Bronchial epithelial cell (primary cell): Measurements from ENCODE around the gene FGF4. TPM values are rescaled to one million over a fixed set of nuclear protein-coding genes. Genes with fewer than 3 reads are reported as not detected.

Experiments used
- DNase-seq: peaks from one replicate; pipeline ENCODE4 v3.0.0-alpha.2; 2010; ENCODE audit warnings: low read depth
- FAIRE-seq: peaks from 2 replicates; lab custom pipeline; 2011; peaks lifted over from hg19 to GRCh38; lab: Jason Lieb, UNC
- H3K27me3 ChIP-seq: 2 replicates; pipeline ENCODE4 v1.5.1; 2011; ENCODE audit warnings: low read length; ENCODE audit not compliant: control insufficient read depth, insufficient read depth
- H3K36me3 ChIP-seq: 2 replicates; pipeline ENCODE4 v1.5.1; 2011; ENCODE audit warnings: low read length; ENCODE audit not compliant: control insufficient read depth, insufficient read depth
- H3K4me3 ChIP-seq: 2 replicates; pipeline ENCODE4 v1.5.1; 2011; ENCODE audit warnings: mild to moderate bottlenecking, low read depth, low read length, control low read depth
- total RNA-seq: library from RNA; depleted of rRNA; stranded (reverse); fragments of >200 nt; gene quantifications from 2 replicates; pipeline ENCODE4 v1.2.1, GENCODE V29; 2014
- TF ChIP-seq, protein P1 (sequence below): IDR thresholded peaks from 2 replicates; pipeline ENCODE4 v1.5.1; 2011; ENCODE audit warnings: mild to moderate bottlenecking, moderate library complexity, low read length, control low read depth, inconsistent platforms; ENCODE audit not compliant: insufficient read depth, severe bottlenecking

The FGF4 gene
- total RNA-seq, 1 donor from 2014 or later, result not detected

DNA sequence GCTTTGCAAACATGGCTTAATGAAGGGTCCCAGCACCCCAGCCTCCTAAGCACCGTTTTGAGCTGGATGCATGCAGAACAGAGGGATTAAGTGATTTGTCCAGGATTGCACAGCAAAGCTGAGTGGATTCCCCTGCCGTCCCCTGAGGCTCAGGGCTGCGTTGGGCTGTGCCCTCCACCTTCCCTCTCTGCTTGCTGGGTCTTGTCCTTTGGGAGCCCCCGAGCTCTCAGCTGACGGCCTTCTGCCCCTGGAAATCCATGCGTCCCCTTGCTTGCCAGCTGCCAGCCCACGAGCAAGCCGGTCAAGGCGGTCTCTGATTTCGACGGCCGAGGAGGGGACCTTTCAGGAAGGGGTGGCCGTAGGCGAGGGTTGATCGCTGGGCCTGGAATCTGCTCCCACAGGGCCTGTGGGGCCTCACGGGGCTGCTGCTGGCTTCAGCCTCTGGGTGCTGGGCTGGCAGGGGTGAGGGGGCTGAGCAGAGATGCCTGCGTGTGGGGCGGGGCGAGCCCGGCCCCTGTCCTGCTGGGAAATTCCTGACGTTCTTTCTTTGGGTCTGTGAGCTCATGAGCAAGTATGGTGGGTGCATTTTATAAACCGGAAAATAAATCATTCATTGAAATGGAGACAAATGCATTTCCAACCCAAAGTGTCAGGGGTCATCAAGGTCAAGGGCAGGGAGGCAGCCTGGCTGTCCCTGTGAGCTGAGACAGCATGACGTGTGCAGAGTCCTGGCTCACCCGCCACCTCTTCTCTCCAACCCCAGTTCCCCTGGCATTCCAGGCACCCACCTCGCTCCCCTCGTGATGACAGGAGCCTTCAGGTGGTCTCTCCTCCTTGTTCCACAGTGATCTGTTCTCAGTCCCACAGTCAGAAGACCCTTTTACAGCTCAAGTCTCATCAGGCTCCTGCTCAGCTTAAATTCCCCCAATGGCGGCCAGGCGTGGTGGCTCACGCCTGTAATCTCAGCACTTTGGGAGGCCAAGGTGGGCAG is 28.1 kb downstream of the FGF4 start:
- H3K4me3 ChIP-seq, result no peak overlapping the region
- TF ChIP-seq, protein P1, sequence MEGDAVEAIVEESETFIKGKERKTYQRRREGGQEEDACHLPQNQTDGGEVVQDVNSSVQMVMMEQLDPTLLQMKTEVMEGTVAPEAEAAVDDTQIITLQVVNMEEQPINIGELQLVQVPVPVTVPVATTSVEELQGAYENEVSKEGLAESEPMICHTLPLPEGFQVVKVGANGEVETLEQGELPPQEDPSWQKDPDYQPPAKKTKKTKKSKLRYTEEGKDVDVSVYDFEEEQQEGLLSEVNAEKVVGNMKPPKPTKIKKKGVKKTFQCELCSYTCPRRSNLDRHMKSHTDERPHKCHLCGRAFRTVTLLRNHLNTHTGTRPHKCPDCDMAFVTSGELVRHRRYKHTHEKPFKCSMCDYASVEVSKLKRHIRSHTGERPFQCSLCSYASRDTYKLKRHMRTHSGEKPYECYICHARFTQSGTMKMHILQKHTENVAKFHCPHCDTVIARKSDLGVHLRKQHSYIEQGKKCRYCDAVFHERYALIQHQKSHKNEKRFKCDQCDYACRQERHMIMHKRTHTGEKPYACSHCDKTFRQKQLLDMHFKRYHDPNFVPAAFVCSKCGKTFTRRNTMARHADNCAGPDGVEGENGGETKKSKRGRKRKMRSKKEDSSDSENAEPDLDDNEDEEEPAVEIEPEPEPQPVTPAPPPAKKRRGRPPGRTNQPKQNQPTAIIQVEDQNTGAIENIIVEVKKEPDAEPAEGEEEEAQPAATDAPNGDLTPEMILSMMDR, result no peak
- no peaks in the 10 kb centered on the region for H3K27me3 ChIP-seq
- no peaks in the 10 kb centered on the region for H3K36me3 ChIP-seq
- FAIRE-seq (no peak), DNase-seq (no peak)

DNA sequence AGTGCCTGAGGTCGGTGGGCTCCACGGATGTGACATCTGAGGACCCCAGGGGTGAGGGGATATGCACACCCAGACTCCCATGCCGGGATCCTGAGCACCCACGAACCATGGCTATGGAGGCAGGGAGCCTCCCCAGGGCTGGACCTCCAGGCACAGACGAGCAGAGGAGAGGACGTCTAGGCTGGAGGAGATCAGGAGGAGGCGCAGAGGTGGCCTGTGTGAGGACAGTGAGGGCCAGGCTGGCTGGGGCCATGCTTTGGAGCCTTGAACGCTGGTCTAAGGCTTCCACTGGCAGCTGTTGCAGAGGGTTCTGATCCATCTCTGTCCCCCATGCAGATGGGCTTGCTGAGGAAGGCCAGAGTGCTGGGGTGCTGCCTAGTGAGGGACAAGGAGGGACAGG is 29.0 kb downstream of the FGF4 start:
- no peaks in the 10 kb centered on the region for H3K36me3 ChIP-seq
- TF ChIP-seq, protein P1, result no peak
- no peak for DNase-seq
- H3K27me3 ChIP-seq, result no peaks in the 10 kb centered on the region
- FAIRE-seq, result no peak
- no peak overlapping the region for H3K4me3 ChIP-seq

DNA sequence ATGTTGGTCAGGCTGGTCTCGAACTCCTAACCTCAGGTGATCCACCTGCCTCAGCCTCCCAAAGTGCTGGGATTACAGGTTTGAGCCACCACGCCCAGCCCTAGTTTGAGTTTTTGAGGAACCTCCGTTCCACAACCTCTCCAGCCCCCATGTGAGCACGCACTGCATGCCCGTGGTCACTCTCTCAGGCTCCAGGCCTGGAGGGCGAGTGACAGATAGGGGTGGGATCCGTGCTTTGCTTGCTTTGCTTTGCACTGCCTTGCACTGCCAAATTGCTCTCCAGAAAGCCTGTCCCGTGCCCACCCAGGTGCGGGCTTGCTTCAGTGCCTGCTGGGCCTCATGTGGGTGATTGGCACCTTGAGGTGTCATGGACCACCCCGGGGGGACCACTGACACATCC is 29.9 kb downstream of the FGF4 start:
- FAIRE-seq (no peak), DNase-seq (no peak)
- Histone ChIP-seq H3K27me3 (no peaks in the 10 kb centered on the region), H3K36me3 (no peaks in the 10 kb centered on the region), H3K4me3 (no peak overlapping the region)
- TF ChIP-seq, protein P1, result no peak

DNA sequence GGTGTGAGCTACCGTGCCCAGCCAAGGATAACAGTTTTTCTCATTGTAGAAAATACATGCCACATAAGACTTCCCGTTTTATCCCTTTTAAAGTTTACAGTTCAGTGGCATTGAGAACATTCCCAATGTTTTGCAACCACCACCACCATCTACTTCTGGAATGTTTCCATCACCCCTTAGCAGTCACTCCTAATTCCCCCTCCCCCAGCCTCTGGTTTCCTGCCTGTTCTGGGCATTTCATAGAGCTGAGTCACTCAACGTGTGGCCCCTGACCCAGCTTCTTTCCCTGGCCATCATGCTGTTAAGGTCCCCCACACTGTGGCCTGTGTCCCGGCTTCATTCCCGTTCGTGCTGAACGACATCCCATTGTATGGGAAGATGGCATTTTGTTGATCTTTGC is 30.7 kb downstream of the FGF4 start:
- Histone ChIP-seq H3K4me3 (no peak overlapping the region), H3K36me3 (no peaks in the 10 kb centered on the region), H3K27me3 (no peaks in the 10 kb centered on the region)
- DNase-seq, result no peak
- TF ChIP-seq, protein P1, result no peak
- no peak for FAIRE-seq

DNA sequence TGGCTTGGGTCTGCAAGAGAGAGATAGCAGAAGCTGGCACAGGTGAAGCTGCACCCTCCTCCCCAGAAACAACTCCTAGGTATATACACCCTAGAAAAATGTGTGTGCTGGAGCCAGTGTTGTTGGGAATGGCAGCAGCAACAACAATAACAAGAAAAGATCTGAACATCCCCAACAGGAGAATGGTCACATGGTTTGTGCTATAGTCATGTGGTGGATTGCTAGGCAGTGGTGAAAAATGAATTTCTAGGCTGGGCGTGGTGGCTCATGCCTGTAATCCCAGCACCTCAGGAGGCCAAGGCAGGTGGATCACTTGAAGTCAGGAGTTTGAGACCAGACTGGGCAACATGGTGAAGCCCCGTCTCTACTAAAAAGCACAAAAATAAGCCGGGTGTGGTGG is 40.3 kb downstream of the FGF4 start:
- DNase-seq, result no peak
- Histone ChIP-seq H3K27me3 (no peaks in the 10 kb centered on the region), H3K36me3 (no peaks in the 10 kb centered on the region), H3K4me3 (no peak overlapping the region)
- no peak for FAIRE-seq
- TF ChIP-seq, protein P1, result no peak
